Heart left ventricle (tissue), 13 donors: ENCODE measurements around the gene KDELR3.

Experiments
- POLR2A ChIP-seq, 2 donors: fragments of 450-650 bp; IDR thresholded peaks; one replicate each; pipeline ENCODE4 v1.6.1; 2017; ENCODE audit warnings: antibody characterized with exemption in 2 of 2, mild to moderate bottlenecking in 2 of 2, moderate library complexity in 2 of 2
- TF ChIP-seq, protein P1 (sequence below), 12 donors: fragments of 200-600 bp; sonication (generic) in 4 of 12; IDR thresholded peaks; one replicate each; pipeline versions ENCODE4 v1.5.0 to v1.8.0; 2018 to 2022; ENCODE audit warnings: antibody characterized with exemption in 12 of 12, mild to moderate bottlenecking in 5 of 12
- donor health status: ischemic (EF 13 %, LVEDD 7.1; RV severe dilation, severe dysfunction).
- donor health status: DM: no; HTN: yes; CAD: no.
- donor health status: DM: no; HTN: no; CAD: no.
- donor health status: ischemic (EF 25% LVEDD 6.9; RV normal size, moderate dysfunction).
- donor health status: ischemic (EF 25% LVEDD 5.7; RV mildly dilated, moderate dysfunction).
- donor health status: ischemic (EF 35%, LVEDD 5.7; RV mildly dilated, moderate dysfunction).
- donor health status: nonischemic (EF 11% LVEDD 7.7; RV severe dilation, severe dysfunction).
- donor health status: DM: yes; HTN: yes; CAD: no.
- donor health status: PGD.
- donor health status: ischemic (EF 29% LVEDD 5.4; RV normal size, mild dysfunction).
- donor health status: nonischemic (EF 23%, LVEDD 6.1; RV moderate dilation, normal function).

DNA sequence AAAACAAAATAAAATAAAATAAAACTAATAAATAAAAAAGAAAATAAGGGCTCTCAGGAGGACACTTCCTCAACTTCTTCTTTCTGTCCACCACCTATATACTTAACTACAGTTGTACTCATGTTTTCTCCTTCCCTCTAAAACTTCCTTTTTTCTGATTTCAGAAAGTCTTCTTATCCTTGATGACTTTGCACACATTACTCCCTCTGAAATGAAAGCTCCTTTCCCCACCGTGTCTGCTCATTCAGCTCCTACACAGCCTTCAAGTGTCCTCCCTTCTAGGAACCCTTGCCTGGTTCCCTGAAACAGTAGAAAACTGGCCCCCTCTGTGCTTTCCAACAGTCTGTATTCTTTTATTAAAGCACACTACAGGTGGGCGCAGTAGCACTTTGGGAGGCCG lies 56.5 kb downstream of the KDELR3 start:
- TF ChIP-seq, protein P1, sequence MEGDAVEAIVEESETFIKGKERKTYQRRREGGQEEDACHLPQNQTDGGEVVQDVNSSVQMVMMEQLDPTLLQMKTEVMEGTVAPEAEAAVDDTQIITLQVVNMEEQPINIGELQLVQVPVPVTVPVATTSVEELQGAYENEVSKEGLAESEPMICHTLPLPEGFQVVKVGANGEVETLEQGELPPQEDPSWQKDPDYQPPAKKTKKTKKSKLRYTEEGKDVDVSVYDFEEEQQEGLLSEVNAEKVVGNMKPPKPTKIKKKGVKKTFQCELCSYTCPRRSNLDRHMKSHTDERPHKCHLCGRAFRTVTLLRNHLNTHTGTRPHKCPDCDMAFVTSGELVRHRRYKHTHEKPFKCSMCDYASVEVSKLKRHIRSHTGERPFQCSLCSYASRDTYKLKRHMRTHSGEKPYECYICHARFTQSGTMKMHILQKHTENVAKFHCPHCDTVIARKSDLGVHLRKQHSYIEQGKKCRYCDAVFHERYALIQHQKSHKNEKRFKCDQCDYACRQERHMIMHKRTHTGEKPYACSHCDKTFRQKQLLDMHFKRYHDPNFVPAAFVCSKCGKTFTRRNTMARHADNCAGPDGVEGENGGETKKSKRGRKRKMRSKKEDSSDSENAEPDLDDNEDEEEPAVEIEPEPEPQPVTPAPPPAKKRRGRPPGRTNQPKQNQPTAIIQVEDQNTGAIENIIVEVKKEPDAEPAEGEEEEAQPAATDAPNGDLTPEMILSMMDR (IDR thresholded peaks at IDR 0.05): no peak
- no peak for TF ChIP-seq POLR2A (IDR thresholded peaks at IDR 0.05)
